HepG2 (cell line): Measurements from ENCODE around the gene GALNT16. TPM values are rescaled to one million over a fixed set of nuclear protein-coding genes. Genes with fewer than 3 reads are reported as not detected.

Experiments used
- EHMT2 ChIP-seq: fragments of 200-600 bp; sonication (generic); IDR thresholded peaks from 2 replicates; pipeline ENCODE4 v1.7.0; 2017; ENCODE audit warnings: antibody characterized with exemption, low read depth, low read length, borderline replicate concordance
- GATAD2A ChIP-seq: IDR thresholded peaks from 2 replicates; pipeline ENCODE4 v1.6.1; 2016
- NR3C1 ChIP-seq: sonication (generic); formaldehyde crosslinking; IDR thresholded peaks from 2 replicates; pipeline ENCODE4 v1.4.0; 2020; ENCODE audit warnings: missing genetic modification reagents
- PCBP2 ChIP-seq: fragments of 200-400 bp; formaldehyde crosslinking; optimal IDR thresholded peaks from 2 replicates; pipeline ENCODE3; 2018; ENCODE audit warnings: low read length, low read depth; ENCODE audit not compliant: poor library complexity, severe bottlenecking
- SATB2 ChIP-seq: sonication (generic); formaldehyde crosslinking; IDR thresholded peaks from 2 replicates; pipeline ENCODE4 v1.5.0; 2020; ENCODE audit warnings: missing genetic modification reagents
- TAF15 ChIP-seq: fragments of 200-400 bp; formaldehyde crosslinking; IDR thresholded peaks from one replicate; pipeline ENCODE4 v1.6.1; 2018; ENCODE audit warnings: mild to moderate bottlenecking, low read depth, low read length; ENCODE audit not compliant: poor library complexity, severe bottlenecking
- ZNF557 ChIP-seq: sonication (generic); formaldehyde crosslinking; IDR thresholded peaks from 2 replicates; pipeline ENCODE4 v1.4.0; 2020; ENCODE audit warnings: missing genetic modification reagents
- ZNF605 ChIP-seq: sonication (generic); formaldehyde crosslinking; IDR thresholded peaks from 2 replicates; pipeline ENCODE4 v1.8.0; 2022; ENCODE audit warnings: mild to moderate bottlenecking, missing genetic modification reagents
- ZNF83 ChIP-seq: sonication (generic); formaldehyde crosslinking; IDR thresholded peaks from 2 replicates; pipeline ENCODE4 v1.4.0; 2020; ENCODE audit warnings: missing genetic modification reagents, mild to moderate bottlenecking, borderline replicate concordance
- polyA plus RNA-seq, 8 experiments: library from polyadenylated mRNA; depleted of rRNA in 3 of 8; stranded (reverse) in 7 of 8; unstranded in 1 of 8; fragments of >200 nt; fragmentation: Illumina TruSeq in 4 of 8; extraction: Trizol in 4 of 8; gene quantifications; 2 replicates each; pipeline versions ENCODE4 v1.2.1 to v1.2.3, GENCODE V29; 2011 to 2016; ENCODE audit warnings: low read depth in 4 of 8, missing spikeins in 1 of 8, mixed read lengths in 1 of 8; ENCODE audit not compliant: insufficient read depth in 1 of 8
- total RNA-seq, 5 experiments: library from RNA; depleted of rRNA; stranded (reverse); fragments of >200 nt; fragmentation: Illumina TruSeq; extraction: Trizol; gene quantifications; 2 replicates each; pipeline ENCODE4 v1.2.3, GENCODE V29; 2016; ENCODE audit warnings: low read depth in 1 of 5
- TF ChIP-seq, protein P1 (sequence below): sonication (generic); formaldehyde crosslinking; IDR thresholded peaks from 2 replicates; pipeline ENCODE4 v1.4.0; 2020; ENCODE audit warnings: low read depth, missing genetic modification reagents
- TF ChIP-seq, protein P2 (sequence below): sonication (generic); formaldehyde crosslinking; IDR thresholded peaks from 2 replicates; pipeline ENCODE4 v1.4.0; 2020; ENCODE audit warnings: missing genetic modification reagents
- TF ChIP-seq, protein P3 (sequence below): sonication (generic); formaldehyde crosslinking; IDR thresholded peaks from 2 replicates; pipeline ENCODE4 v1.4.0; 2020; ENCODE audit warnings: missing genetic modification reagents
- TF ChIP-seq, protein P4 (sequence below), 2 experiments: fragments of 450-650 bp in 1 of 2; sonication (generic) in 1 of 2; formaldehyde crosslinking; IDR thresholded peaks; 2 replicates each; pipeline versions ENCODE4 v1.5.0 to v1.8.0; 2020 to 2022; ENCODE audit warnings: mild to moderate bottlenecking in 1 of 2, missing genetic modification reagents in 1 of 2
- TF ChIP-seq, protein P5 (sequence below): IDR thresholded peaks from 2 replicates; pipeline ENCODE4 v1.6.1; 2016; ENCODE audit warnings: low read depth, missing genetic modification reagents, missing compliant biosample characterization

GALNT16 gene
- total and polyA plus RNA-seq, 2 of the 13 experiments (the other 11 are each of a cell fraction or from before 2014, with no cell fraction given), result 0.54 to 0.82 TPM

DNA sequence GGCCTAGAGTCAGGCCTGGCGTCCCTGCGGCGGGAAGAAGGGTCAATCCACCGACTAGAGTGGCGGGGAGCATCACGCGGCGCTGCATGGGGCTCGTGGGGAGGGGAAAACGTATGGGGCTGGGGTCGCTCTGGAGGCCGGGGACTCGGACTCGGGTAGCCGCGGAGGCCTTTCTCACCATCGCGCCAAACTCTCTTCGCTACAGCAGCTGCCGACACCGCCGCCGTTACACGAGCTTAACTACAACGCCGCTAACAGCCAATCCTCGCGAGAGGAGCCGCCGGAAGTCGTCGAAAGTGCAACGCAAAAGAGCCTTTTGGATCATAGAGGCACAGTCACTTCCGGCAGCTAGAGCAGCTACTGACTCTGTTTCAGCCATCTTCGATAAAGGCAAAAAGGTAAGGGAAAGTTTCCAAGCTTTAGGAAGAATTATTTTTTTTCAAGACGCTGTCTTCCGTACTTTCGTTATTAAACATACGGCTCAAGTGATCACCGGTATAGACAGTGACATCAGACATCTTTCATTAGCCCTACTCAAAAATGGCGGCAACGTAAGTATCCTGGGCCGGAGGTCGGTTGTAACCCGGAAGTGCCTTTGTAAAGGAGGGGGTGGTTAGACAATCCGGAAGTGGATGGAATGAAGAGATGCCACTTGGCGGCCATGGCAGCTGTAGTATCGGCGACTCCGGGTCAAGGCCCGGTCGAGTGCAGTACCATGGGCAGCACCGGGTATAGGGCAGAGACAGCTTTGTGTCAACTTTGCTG lies 138.3 kb downstream of the GALNT16 start, which contains the start of the genes ERH and SLC39A9 (continued):
- TF ChIP-seq, protein P1, sequence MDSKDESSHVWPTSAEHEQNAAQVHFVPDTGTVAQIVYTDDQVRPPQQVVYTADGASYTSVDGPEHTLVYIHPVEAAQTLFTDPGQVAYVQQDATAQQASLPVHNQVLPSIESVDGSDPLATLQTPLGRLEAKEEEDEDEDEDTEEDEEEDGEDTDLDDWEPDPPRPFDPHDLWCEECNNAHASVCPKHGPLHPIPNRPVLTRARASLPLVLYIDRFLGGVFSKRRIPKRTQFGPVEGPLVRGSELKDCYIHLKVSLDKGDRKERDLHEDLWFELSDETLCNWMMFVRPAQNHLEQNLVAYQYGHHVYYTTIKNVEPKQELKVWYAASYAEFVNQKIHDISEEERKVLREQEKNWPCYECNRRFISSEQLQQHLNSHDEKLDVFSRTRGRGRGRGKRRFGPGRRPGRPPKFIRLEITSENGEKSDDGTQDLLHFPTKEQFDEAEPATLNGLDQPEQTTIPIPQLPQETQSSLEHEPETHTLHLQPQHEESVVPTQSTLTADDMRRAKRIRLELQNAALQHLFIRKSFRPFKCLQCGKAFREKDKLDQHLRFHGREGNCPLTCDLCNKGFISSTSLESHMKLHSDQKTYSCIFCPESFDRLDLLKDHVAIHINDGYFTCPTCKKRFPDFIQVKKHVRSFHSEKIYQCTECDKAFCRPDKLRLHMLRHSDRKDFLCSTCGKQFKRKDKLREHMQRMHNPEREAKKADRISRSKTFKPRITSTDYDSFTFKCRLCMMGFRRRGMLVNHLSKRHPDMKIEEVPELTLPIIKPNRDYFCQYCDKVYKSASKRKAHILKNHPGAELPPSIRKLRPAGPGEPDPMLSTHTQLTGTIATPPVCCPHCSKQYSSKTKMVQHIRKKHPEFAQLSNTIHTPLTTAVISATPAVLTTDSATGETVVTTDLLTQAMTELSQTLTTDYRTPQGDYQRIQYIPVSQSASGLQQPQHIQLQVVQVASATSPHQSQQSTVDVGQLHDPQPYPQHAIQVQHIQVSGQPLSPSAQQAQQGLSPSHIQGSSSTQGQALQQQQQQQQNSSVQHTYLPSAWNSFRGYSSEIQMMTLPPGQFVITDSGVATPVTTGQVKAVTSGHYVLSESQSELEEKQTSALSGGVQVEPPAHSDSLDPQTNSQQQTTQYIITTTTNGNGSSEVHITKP, result no peak
- TF ChIP-seq ZNF605 (peak; percentile 63; the same call in 1 of the 2 replicates), NR3C1 (CRISPR knock-in tag) (no peak), SATB2 (CRISPR knock-in tag) (0 out of 2 replicates have a peak, but pooled peaks have one; percentile 45), EHMT2 (peak; percentile 77; the same call in 1 of the 2 replicates), GATAD2A (peak; percentile 43; the same call in 1 of the 2 replicates), ZNF557 (0 out of 2 replicates have a peak, but pooled peaks have one; percentile 48), ZNF83 (CRISPR knock-in tag) (no peak), PCBP2 (no peak), TAF15 (no peak)
- TF ChIP-seq, protein P2, sequence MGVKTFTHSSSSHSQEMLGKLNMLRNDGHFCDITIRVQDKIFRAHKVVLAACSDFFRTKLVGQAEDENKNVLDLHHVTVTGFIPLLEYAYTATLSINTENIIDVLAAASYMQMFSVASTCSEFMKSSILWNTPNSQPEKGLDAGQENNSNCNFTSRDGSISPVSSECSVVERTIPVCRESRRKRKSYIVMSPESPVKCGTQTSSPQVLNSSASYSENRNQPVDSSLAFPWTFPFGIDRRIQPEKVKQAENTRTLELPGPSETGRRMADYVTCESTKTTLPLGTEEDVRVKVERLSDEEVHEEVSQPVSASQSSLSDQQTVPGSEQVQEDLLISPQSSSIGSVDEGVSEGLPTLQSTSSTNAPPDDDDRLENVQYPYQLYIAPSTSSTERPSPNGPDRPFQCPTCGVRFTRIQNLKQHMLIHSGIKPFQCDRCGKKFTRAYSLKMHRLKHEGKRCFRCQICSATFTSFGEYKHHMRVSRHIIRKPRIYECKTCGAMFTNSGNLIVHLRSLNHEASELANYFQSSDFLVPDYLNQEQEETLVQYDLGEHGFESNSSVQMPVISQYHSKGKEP (CRISPR knock-in tag), result 0 out of 2 replicates have a peak, but pooled peaks have one; percentile 79
- TF ChIP-seq, protein P3, sequence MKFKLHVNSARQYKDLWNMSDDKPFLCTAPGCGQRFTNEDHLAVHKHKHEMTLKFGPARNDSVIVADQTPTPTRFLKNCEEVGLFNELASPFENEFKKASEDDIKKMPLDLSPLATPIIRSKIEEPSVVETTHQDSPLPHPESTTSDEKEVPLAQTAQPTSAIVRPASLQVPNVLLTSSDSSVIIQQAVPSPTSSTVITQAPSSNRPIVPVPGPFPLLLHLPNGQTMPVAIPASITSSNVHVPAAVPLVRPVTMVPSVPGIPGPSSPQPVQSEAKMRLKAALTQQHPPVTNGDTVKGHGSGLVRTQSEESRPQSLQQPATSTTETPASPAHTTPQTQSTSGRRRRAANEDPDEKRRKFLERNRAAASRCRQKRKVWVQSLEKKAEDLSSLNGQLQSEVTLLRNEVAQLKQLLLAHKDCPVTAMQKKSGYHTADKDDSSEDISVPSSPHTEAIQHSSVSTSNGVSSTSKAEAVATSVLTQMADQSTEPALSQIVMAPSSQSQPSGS, result peak; percentile 23; the same call in 1 of the 2 replicates
- TF ChIP-seq, protein P4, sequence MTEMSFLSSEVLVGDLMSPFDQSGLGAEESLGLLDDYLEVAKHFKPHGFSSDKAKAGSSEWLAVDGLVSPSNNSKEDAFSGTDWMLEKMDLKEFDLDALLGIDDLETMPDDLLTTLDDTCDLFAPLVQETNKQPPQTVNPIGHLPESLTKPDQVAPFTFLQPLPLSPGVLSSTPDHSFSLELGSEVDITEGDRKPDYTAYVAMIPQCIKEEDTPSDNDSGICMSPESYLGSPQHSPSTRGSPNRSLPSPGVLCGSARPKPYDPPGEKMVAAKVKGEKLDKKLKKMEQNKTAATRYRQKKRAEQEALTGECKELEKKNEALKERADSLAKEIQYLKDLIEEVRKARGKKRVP (CRISPR knock-in tag; IDR thresholded peaks at IDR 0.05), result peak in 1 of 2 experiments; percentile 53; a peak in 2 of 4 replicates
- TF ChIP-seq, protein P5, sequence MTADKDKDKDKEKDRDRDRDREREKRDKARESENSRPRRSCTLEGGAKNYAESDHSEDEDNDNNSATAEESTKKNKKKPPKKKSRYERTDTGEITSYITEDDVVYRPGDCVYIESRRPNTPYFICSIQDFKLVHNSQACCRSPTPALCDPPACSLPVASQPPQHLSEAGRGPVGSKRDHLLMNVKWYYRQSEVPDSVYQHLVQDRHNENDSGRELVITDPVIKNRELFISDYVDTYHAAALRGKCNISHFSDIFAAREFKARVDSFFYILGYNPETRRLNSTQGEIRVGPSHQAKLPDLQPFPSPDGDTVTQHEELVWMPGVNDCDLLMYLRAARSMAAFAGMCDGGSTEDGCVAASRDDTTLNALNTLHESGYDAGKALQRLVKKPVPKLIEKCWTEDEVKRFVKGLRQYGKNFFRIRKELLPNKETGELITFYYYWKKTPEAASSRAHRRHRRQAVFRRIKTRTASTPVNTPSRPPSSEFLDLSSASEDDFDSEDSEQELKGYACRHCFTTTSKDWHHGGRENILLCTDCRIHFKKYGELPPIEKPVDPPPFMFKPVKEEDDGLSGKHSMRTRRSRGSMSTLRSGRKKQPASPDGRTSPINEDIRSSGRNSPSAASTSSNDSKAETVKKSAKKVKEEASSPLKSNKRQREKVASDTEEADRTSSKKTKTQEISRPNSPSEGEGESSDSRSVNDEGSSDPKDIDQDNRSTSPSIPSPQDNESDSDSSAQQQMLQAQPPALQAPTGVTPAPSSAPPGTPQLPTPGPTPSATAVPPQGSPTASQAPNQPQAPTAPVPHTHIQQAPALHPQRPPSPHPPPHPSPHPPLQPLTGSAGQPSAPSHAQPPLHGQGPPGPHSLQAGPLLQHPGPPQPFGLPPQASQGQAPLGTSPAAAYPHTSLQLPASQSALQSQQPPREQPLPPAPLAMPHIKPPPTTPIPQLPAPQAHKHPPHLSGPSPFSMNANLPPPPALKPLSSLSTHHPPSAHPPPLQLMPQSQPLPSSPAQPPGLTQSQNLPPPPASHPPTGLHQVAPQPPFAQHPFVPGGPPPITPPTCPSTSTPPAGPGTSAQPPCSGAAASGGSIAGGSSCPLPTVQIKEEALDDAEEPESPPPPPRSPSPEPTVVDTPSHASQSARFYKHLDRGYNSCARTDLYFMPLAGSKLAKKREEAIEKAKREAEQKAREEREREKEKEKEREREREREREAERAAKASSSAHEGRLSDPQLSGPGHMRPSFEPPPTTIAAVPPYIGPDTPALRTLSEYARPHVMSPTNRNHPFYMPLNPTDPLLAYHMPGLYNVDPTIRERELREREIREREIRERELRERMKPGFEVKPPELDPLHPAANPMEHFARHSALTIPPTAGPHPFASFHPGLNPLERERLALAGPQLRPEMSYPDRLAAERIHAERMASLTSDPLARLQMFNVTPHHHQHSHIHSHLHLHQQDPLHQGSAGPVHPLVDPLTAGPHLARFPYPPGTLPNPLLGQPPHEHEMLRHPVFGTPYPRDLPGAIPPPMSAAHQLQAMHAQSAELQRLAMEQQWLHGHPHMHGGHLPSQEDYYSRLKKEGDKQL, result 0 out of 2 replicates have a peak, but pooled peaks have one; percentile 48
